HG02610 (cell line): Measurements from ENCODE around the gene DIABLO.

ENCODE experiments used
- ATAC-seq: cut with Tn5 transposase; IDR thresholded peaks from one replicate; pipeline ENCODE4 v1.9.1; 2021; ENCODE audit warnings: mild to moderate bottlenecking, moderate library complexity; ENCODE audit not compliant: unreplicated experiment

DIABLO gene

GRCh38 chr12:122159882-122160281, 66.0 kb downstream of the DIABLO start:
- no peak for ATAC-seq

GRCh38 chr12:122158700-122159285, 67.1 kb downstream of the DIABLO start:
- ATAC-seq, result no peak
